ENCODE data around the gene CD300LF. TPM values are rescaled to one million over a fixed set of nuclear protein-coding genes. Genes with fewer than 3 reads are reported as not detected.

The CD300LF gene
- total RNA-seq, 1 donor, result not detected

DNA sequence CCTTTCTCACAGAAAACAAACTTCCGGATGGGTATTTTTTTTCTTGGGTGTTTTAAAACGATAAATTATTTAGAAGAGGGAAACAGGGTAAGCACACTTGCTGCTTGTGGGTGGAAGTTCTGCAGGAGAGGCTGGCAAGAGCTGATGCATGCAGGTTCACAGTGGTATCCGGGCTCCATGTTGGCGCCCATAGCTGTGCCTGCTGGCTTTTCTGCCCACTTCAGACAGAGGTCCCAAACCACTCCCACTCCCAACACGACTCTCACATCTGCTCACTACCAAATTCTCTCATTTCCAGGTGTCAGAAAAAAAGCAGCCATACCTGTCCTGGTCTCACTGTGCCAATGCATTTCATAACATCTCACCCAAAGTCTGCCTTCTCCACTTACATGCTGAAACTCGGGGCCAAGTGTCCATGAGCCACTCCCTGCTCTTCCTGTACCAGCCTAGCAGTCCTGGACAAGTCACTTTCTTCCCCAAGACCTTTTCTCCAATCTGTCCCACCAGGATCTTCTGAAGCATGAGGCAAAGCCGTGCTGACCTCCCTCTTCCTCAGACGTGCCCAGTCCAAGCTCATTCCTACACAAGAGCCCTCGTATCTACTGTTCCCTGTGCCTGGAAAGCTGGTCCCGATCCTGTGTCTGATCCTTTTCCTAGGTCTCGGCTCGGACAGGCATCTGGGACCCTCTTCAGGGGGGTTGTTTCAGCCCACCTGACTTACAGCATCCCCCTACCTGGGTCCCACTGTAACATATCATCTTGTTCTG lies 1.5 kb downstream of the CD300LF start:
- H3K27me3 ChIP-seq (ENCODE audit: insufficient read depth, low read length), result peaks cover 5% of the 10 kb centered on the region

GRCh38 chr17:74704544-74704943 lies 8.2 kb downstream of the CD300LF start:
- TF ChIP-seq, protein P1, sequence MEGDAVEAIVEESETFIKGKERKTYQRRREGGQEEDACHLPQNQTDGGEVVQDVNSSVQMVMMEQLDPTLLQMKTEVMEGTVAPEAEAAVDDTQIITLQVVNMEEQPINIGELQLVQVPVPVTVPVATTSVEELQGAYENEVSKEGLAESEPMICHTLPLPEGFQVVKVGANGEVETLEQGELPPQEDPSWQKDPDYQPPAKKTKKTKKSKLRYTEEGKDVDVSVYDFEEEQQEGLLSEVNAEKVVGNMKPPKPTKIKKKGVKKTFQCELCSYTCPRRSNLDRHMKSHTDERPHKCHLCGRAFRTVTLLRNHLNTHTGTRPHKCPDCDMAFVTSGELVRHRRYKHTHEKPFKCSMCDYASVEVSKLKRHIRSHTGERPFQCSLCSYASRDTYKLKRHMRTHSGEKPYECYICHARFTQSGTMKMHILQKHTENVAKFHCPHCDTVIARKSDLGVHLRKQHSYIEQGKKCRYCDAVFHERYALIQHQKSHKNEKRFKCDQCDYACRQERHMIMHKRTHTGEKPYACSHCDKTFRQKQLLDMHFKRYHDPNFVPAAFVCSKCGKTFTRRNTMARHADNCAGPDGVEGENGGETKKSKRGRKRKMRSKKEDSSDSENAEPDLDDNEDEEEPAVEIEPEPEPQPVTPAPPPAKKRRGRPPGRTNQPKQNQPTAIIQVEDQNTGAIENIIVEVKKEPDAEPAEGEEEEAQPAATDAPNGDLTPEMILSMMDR (IDR thresholded peaks at IDR 0.05; ENCODE audit: extremely low read depth, low read depth, low read length), result no peak
- H3K4me1 ChIP-seq (ENCODE audit: insufficient read depth, low read length), result no peaks in the 10 kb centered on the region
- no peak overlapping the region for H3K27ac ChIP-seq (ENCODE audit: low read depth, low read length)
- H3K27me3 ChIP-seq (ENCODE audit: insufficient read depth, low read length), result no peaks in the 10 kb centered on the region
- no peak overlapping the region for H3K4me3 ChIP-seq (ENCODE audit: insufficient read depth, low read length)
- no peak overlapping the region for H3K4me2 ChIP-seq (ENCODE audit: insufficient read depth, low read length)
- DNase-seq (ENCODE audit: insufficient read length, low spot score, missing footprints), result no peak
- H4K20me1 ChIP-seq (ENCODE audit: insufficient read depth, low read length), result no peaks in the 10 kb centered on the region
- H2AFZ ChIP-seq (ENCODE audit: low read length), result no peak overlapping the region
- no peaks in the 10 kb centered on the region for H3K79me2 ChIP-seq (ENCODE audit: insufficient read depth, low read length)
- no peaks in the 10 kb centered on the region for H3K36me3 ChIP-seq (ENCODE audit: insufficient read depth, low read length)
- no peaks in the 10 kb centered on the region for H3K9me3 ChIP-seq (ENCODE audit: low read depth, low read length)

More for the DNA sequence above, 1.5 kb downstream of the CD300LF start:
- Histone ChIP-seq H3K4me2 (ENCODE audit: insufficient read depth, low read length) (no peak overlapping the region), H3K27ac (ENCODE audit: low read depth, low read length) (no peak overlapping the region), H3K4me3 (ENCODE audit: insufficient read depth, low read length) (no peak overlapping the region), H2AFZ (ENCODE audit: low read length) (no peak overlapping the region), H3K79me2 (ENCODE audit: insufficient read depth, low read length) (no peaks in the 10 kb centered on the region), H3K4me1 (ENCODE audit: insufficient read depth, low read length) (no peaks in the 10 kb centered on the region), H4K20me1 (ENCODE audit: insufficient read depth, low read length) (no peaks in the 10 kb centered on the region), H3K36me3 (ENCODE audit: insufficient read depth, low read length) (no peaks in the 10 kb centered on the region), H3K9me3 (ENCODE audit: low read depth, low read length) (no peaks in the 10 kb centered on the region)
- peak; percentile 1 for DNase-seq (ENCODE audit: insufficient read length, low spot score, missing footprints)
- TF ChIP-seq, protein P1 (IDR thresholded peaks at IDR 0.05; ENCODE audit: extremely low read depth, low read depth, low read length), result no peak

GRCh38 chr17:74703311-74703710 lies 9.4 kb downstream of the CD300LF start:
- Histone ChIP-seq H3K27me3 (ENCODE audit: insufficient read depth, low read length) (no peaks in the 10 kb centered on the region), H4K20me1 (ENCODE audit: insufficient read depth, low read length) (no peaks in the 10 kb centered on the region), H2AFZ (ENCODE audit: low read length) (no peak overlapping the region), H3K4me2 (ENCODE audit: insufficient read depth, low read length) (no peak overlapping the region), H3K36me3 (ENCODE audit: insufficient read depth, low read length) (no peaks in the 10 kb centered on the region), H3K4me1 (ENCODE audit: insufficient read depth, low read length) (no peaks in the 10 kb centered on the region), H3K79me2 (ENCODE audit: insufficient read depth, low read length) (no peaks in the 10 kb centered on the region), H3K27ac (ENCODE audit: low read depth, low read length) (no peak overlapping the region), H3K4me3 (ENCODE audit: insufficient read depth, low read length) (no peak overlapping the region), H3K9me3 (ENCODE audit: low read depth, low read length) (no peaks in the 10 kb centered on the region)
- TF ChIP-seq, protein P1 (IDR thresholded peaks at IDR 0.05; ENCODE audit: extremely low read depth, low read depth, low read length), result no peak
- no peak for DNase-seq (ENCODE audit: insufficient read length, low spot score, missing footprints)

- Histone ChIP-seq H3K4me2 (ENCODE audit: insufficient read depth, low read length) (no peak overlapping the region), H4K20me1 (ENCODE audit: insufficient read depth, low read length) (no peaks in the 10 kb centered on the region), H3K79me2 (ENCODE audit: insufficient read depth, low read length) (no peaks in the 10 kb centered on the region), H3K4me1 (ENCODE audit: insufficient read depth, low read length) (no peaks in the 10 kb centered on the region), H3K9me3 (ENCODE audit: low read depth, low read length) (no peaks in the 10 kb centered on the region), H3K27ac (ENCODE audit: low read depth, low read length) (no peak overlapping the region), H2AFZ (ENCODE audit: low read length) (no peak overlapping the region), H3K27me3 (ENCODE audit: insufficient read depth, low read length) (no peaks in the 10 kb centered on the region), H3K36me3 (ENCODE audit: insufficient read depth, low read length) (no peaks in the 10 kb centered on the region), H3K4me3 (ENCODE audit: insufficient read depth, low read length) (no peak overlapping the region)
- TF ChIP-seq, protein P1 (IDR thresholded peaks at IDR 0.05; ENCODE audit: extremely low read depth, low read depth, low read length), result no peak
- DNase-seq (ENCODE audit: insufficient read length, low spot score, missing footprints), result peak; percentile 43
Measured at GRCh38 chr17:74702116-74702871, 10.4 kb downstream of the CD300LF start.
